Measurements from ENCODE around the gene DNAJC2.
"Not testable (repeated sequence)": the region's sequence is repeated elsewhere in the genome, so short reads cannot be mapped to it uniquely, and the experiment has no call there.

DNAJC2 gene

GRCh38 chr7:103341466-103341865, 3.1 kb downstream of the DNAJC2 start:
- DNase-seq: no peak

- no peak for DNase-seq
These were observed 5.7 kb downstream of the DNAJC2 start for GRCh38 chr7:103338864-103339263.

- no peak for DNase-seq
These were observed 7.8 kb downstream of the DNAJC2 start for GRCh38 chr7:103336761-103337160.

GRCh38 chr7:103325744-103326143, 18.8 kb downstream of the DNAJC2 start:
- no peak for DNase-seq

- no peak for DNase-seq
These were observed 27.6 kb downstream of the DNAJC2 start for GRCh38 chr7:103317009-103317408.

- DNase-seq: no peak
These were observed 28.1 kb downstream of the DNAJC2 start for GRCh38 chr7:103316380-103316941.

GRCh38 chr7:103314852-103315251, 29.7 kb downstream of the DNAJC2 start:
- no peak for DNase-seq

- DNase-seq: no peak
These were observed 36.9 kb downstream of the DNAJC2 start for GRCh38 chr7:103307503-103308231.

GRCh38 chr7:103301441-103301840, 43.1 kb downstream of the DNAJC2 start:
- DNase-seq: no peak

- no peak for DNase-seq
These were observed 44.9 kb downstream of the DNAJC2 start for GRCh38 chr7:103299660-103300059.

GRCh38 chr7:103297837-103298179, 46.8 kb downstream of the DNAJC2 start:
- DNase-seq: no peak

GRCh38 chr7:103296901-103297836, 47.4 kb downstream of the DNAJC2 start, which contains the start of gene PMPCB:
PMPCB (plus strand) TSS chr7:103297435; CDS start chr7:103297460, 25 bp downstream.
- DNase-seq: peak; percentile 98

- DNase-seq: no peak
These were observed 51.0 kb downstream of the DNAJC2 start for GRCh38 chr7:103293526-103293925.

GRCh38 chr7:103292122-103292521, 52.4 kb downstream of the DNAJC2 start:
- DNase-seq: no peak

- not testable (repeated sequence) for DNase-seq
These were observed 61.7 kb downstream of the DNAJC2 start for GRCh38 chr7:103282802-103283427.

GRCh38 chr7:103280803-103281155, 63.8 kb downstream of the DNAJC2 start:
- DNase-seq: peak; percentile 10

- peak; percentile 89 for DNase-seq
These were observed 64.4 kb downstream of the DNAJC2 start for GRCh38 chr7:103279963-103280802.

GRCh38 chr7:103279636-103279962, 65.0 kb downstream of the DNAJC2 start:
- DNase-seq: not testable (repeated sequence)

GRCh38 chr7:103278195-103278594, 66.4 kb downstream of the DNAJC2 start:
- DNase-seq: not testable (repeated sequence)

GRCh38 chr7:103274867-103275266, 69.7 kb downstream of the DNAJC2 start:
- not testable (repeated sequence) for DNase-seq

GRCh38 chr7:103273374-103273773, 71.2 kb downstream of the DNAJC2 start:
- DNase-seq: not testable (repeated sequence)

- DNase-seq: not testable (repeated sequence)
These were observed 78.3 kb downstream of the DNAJC2 start for GRCh38 chr7:103266229-103266628.
